GM23248 (cell line): ENCODE measurements around the gene BRME1. TPM values are rescaled to one million over a fixed set of nuclear protein-coding genes. Genes with fewer than 3 reads are reported as not detected.

Source experiments
- DNase-seq: peaks from one replicate; pipeline ENCODE4 v3.0.0-alpha.2; 2015
- H2AFZ ChIP-seq: fragments of 200-600 bp; sonication (generic); 2 replicates; pipeline ENCODE4 v1.6.1; 2016; ENCODE audit warnings: antibody characterized with exemption
- H3F3A ChIP-seq: fragments of 200-600 bp; sonication (generic); 2 replicates; pipeline ENCODE4 v1.6.1; 2016; ENCODE audit warnings: mild to moderate bottlenecking, antibody characterized with exemption, mixed run types; ENCODE audit not compliant: insufficient read depth
- H3K27ac ChIP-seq: fragments of 200-600 bp; sonication (generic); 2 replicates; pipeline ENCODE4 v1.5.1; 2016; ENCODE audit warnings: mild to moderate bottlenecking
- H3K27me3 ChIP-seq: fragments of 200-600 bp; sonication (generic); replicated peaks from 2 replicates; pipeline ENCODE4 v1.6.1; 2016; ENCODE audit warnings: mild to moderate bottlenecking; ENCODE audit not compliant: insufficient read depth
- H3K36me3 ChIP-seq: fragments of 200-600 bp; sonication (generic); 2 replicates; pipeline ENCODE4 v1.6.1; 2016; ENCODE audit warnings: low read depth, mild to moderate bottlenecking
- H3K4me1 ChIP-seq: fragments of 200-600 bp; sonication (generic); 2 replicates; pipeline ENCODE4 v1.6.1; 2016; ENCODE audit warnings: mild to moderate bottlenecking; ENCODE audit not compliant: insufficient read depth
- H3K4me2 ChIP-seq: fragments of 200-600 bp; sonication (generic); one replicate; pipeline ENCODE4 v1.6.1; 2016; ENCODE audit warnings: mild to moderate bottlenecking; ENCODE audit not compliant: unreplicated experiment
- H3K4me3 ChIP-seq: fragments of 200-600 bp; sonication (generic); 2 replicates; pipeline ENCODE4 v1.5.1; 2016; ENCODE audit warnings: mild to moderate bottlenecking
- H3K79me2 ChIP-seq: fragments of 200-600 bp; sonication (generic); 2 replicates; pipeline ENCODE4 v1.6.1; 2016; ENCODE audit warnings: mild to moderate bottlenecking; ENCODE audit not compliant: insufficient read depth
- H3K9ac ChIP-seq: fragments of 200-600 bp; sonication (generic); 2 replicates; pipeline ENCODE4 v1.6.1; 2016; ENCODE audit warnings: mild to moderate bottlenecking
- H3K9me2 ChIP-seq: fragments of 200-600 bp; sonication (generic); 2 replicates; pipeline ENCODE4 v1.6.1; 2016; ENCODE audit warnings: mixed run types, mild to moderate bottlenecking, moderate library complexity; ENCODE audit not compliant: insufficient read depth
- H3K9me3 ChIP-seq: fragments of 200-600 bp; sonication (generic); one replicate; pipeline ENCODE4 v1.6.1; 2017; ENCODE audit warnings: low read depth
- H4K20me1 ChIP-seq: fragments of 200-600 bp; sonication (generic); 2 replicates; pipeline ENCODE4 v1.6.0; 2016; ENCODE audit not compliant: insufficient read depth
- EZH2 ChIP-seq: fragments of 200-600 bp; sonication (generic); IDR thresholded peaks from 2 replicates; pipeline ENCODE4 v1.6.1; 2018; ENCODE audit warnings: antibody characterized with exemption, mild to moderate bottlenecking; ENCODE audit not compliant: insufficient read depth, poor library complexity, severe bottlenecking
- EZH2phosphoT487 ChIP-seq: fragments of 200-600 bp; sonication (generic); IDR thresholded peaks from 2 replicates; pipeline ENCODE4 v1.6.1; 2018; ENCODE audit warnings: antibody characterized with exemption, moderate library complexity, mild to moderate bottlenecking, low read depth; ENCODE audit not compliant: insufficient read depth
- WGBS, 2 experiments: methylation state at CpG; one replicate each; pipeline ENCODE4 v1.1.6; 2015 to 2017; ENCODE audit warnings: low lambda C conversion rate in 2 of 2, low coverage in 1 of 2; ENCODE audit errors: missing lambda C conversion rate in 2 of 2; 5-methylcytosine and 5-hydroxymethylcytosine counted together
- in situ Hi-C: fragments of 300-500 bp; cut with MboI; formaldehyde crosslinking; loops from 2 replicates; pipeline ENCODE4 v1.15.0; 2020
- polyA plus RNA-seq: library from polyadenylated mRNA; unstranded; fragments of >200 nt; fragmentation: Nextera tagmentation; extraction: Ambion mirVana; gene quantifications from 2 replicates; pipeline ENCODE4 v1.2.1, GENCODE V29; 2016
- total RNA-seq: library from RNA; depleted of rRNA; stranded (reverse); fragments of >200 nt; shearing (Covaris generic); gene quantifications from 2 replicates; pipeline ENCODE4 v1.2.3, GENCODE V29; 2014

The BRME1 gene
- total and polyA plus RNA-seq, 2 experiments from 2014 or later, result 0.11 to 0.63 TPM

DNA sequence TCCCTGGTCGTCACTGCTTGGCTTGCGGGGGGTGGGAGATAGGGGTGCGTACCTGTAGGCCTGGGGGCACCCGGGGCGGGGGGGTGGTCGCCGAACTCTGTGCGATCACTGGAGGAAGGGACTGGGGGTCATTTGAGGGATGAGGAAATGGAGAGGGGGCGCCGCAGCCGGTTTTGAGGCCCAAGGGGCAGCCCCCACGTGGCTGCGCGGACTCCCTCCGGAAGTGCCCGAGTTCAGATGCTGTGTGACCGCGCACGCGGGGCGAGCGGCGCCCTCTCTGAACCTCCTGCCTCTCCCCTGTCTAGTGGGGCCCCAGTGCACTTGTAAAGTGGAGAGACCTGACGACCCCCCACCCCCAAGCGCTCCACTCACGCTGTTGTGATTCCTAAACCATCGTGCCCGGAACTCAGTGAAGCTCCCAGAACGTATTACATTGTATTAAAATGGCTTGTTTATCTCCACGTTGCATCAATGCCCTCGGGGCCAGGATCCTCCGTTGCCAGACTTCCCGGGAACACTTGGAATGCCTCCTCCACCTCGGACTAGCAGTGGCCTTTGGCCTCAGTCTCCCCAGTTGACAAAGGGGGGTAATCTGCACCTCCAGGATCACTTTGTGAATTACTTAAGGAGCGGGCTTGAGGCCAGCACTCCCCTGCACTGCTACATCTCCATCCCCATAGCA lies 31.9 kb downstream of the BRME1 start:
- Histone ChIP-seq H3F3A (no peaks in the 10 kb centered on the region), H3K27ac (no peak overlapping the region), H4K20me1 (no peaks in the 10 kb centered on the region), H3K9ac (no peak overlapping the region), H3K79me2 (no peaks in the 10 kb centered on the region), H3K4me3 (no peak overlapping the region), H3K9me3 (no peaks in the 10 kb centered on the region), H3K4me1 (no peaks in the 10 kb centered on the region), H3K27me3 (no peaks in the 10 kb centered on the region), H3K9me2 (no peaks in the 10 kb centered on the region), H3K36me3 (no peaks in the 10 kb centered on the region), H3K4me2 (no peak overlapping the region), H2AFZ (peak overlapping the region; percentile 46)
- WGBS, 2 experiments, result 33% methylated on average over 27 to 35 of the region's 35 CpGs
- no peak for DNase-seq
- in situ Hi-C loops, result no loop called here
- TF ChIP-seq EZH2 (no peak), EZH2phosphoT487 (no peak)

DNA sequence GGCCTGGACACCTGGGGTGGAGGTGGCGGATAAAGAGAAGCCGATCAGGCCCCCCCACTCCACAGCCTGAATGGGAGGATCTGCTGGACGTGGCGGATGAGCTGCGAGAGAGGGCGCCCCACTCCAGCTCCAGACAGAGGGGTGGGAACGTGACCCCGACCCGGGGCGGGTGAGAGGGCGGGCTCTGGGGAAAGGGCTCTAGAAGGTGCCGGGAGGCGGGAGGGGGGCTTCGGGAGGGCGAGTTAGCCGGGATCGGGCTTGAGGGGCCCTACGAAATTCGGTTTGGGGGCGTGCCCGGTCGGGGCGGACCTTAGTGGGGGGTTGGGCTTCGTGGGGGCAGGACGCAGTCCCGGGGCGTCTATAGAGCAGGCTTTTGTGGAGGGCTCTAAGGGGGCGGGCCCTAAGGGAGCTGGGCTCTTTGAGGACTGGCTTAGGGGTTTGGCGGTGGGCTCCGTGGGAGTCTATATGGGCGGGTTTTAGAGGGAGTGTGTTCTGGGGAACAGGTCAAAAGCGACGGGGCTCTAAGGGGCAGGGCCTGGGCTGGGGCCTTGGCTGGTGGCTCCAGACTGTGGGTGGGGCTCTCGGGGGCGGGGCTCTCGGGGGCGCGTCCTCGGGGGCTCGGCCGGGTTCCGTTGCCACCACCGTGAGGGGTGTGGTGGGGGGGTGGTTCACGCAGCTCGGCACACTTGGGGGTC lies 33.1 kb downstream of the BRME1 start:
- no peaks in the 10 kb centered on the region for H3K36me3 ChIP-seq
- H3K4me1 ChIP-seq, result no peaks in the 10 kb centered on the region
- H3K9ac ChIP-seq, result no peak overlapping the region
- H4K20me1 ChIP-seq, result no peaks in the 10 kb centered on the region
- no peak for DNase-seq
- H3K27ac ChIP-seq, result no peak overlapping the region
- H2AFZ ChIP-seq, result peak overlapping the region; percentile 42; the same call in 1 of the 2 replicates
- H3K79me2 ChIP-seq, result no peaks in the 10 kb centered on the region
- 21 to 31% methylated on average over 19 to 41 of the region's 45 CpGs for WGBS, 2 experiments
- in situ Hi-C loops, result no loop called here
- no peaks in the 10 kb centered on the region for H3K27me3 ChIP-seq
- no peaks in the 10 kb centered on the region for H3K9me3 ChIP-seq
- TF ChIP-seq EZH2, result no peak
- TF ChIP-seq EZH2phosphoT487, result no peak
- no peaks in the 10 kb centered on the region for H3K9me2 ChIP-seq
- no peak overlapping the region for H3K4me2 ChIP-seq
- H3K4me3 ChIP-seq, result 0 out of 2 replicates have a peak overlapping the region, but pooled peaks have one; percentile 2
- H3F3A ChIP-seq, result no peaks in the 10 kb centered on the region

- no peaks in the 10 kb centered on the region for H3K9me2 ChIP-seq
- TF ChIP-seq EZH2phosphoT487, result no peak
- TF ChIP-seq EZH2, result no peak
These were observed 33.6 kb downstream of the BRME1 start for GRCh38 chr19:13872339-13872694.

GRCh38 chr19:13870873-13871272 lies 35.0 kb downstream of the BRME1 start:
- DNase-seq, result no peak
- Histone ChIP-seq H3K4me2 (no peak overlapping the region), H3K4me3 (no peak overlapping the region), H3K79me2 (no peaks in the 10 kb centered on the region), H3K27me3 (no peaks in the 10 kb centered on the region), H3F3A (no peaks in the 10 kb centered on the region), H3K36me3 (no peaks in the 10 kb centered on the region), H4K20me1 (no peaks in the 10 kb centered on the region), H3K9me2 (no peaks in the 10 kb centered on the region), H3K4me1 (no peaks in the 10 kb centered on the region), H3K9me3 (no peaks in the 10 kb centered on the region), H2AFZ (no peak overlapping the region), H3K9ac (no peak overlapping the region), H3K27ac (no peak overlapping the region)
- in situ Hi-C loops, result no loop called here
- 98 to 100% methylated on average over 4 of the region's 4 CpGs for WGBS, 2 experiments
- TF ChIP-seq EZH2 (no peak), EZH2phosphoT487 (no peak)

More at GRCh38 chr19:13872339-13872694, 33.6 kb downstream of the BRME1 start:
- no peak for DNase-seq
- Histone ChIP-seq H3K27me3 (no peaks in the 10 kb centered on the region), H4K20me1 (no peaks in the 10 kb centered on the region), H3K4me2 (no peak overlapping the region), H3K9ac (no peak overlapping the region), H3F3A (no peaks in the 10 kb centered on the region), H3K79me2 (no peaks in the 10 kb centered on the region), H2AFZ (no peak overlapping the region), H3K27ac (no peak overlapping the region), H3K9me3 (no peaks in the 10 kb centered on the region), H3K4me1 (no peaks in the 10 kb centered on the region), H3K36me3 (no peaks in the 10 kb centered on the region), H3K4me3 (no peak overlapping the region)
- in situ Hi-C loops, result no loop called here
- 94 to 97% methylated on average over 5 of the region's 5 CpGs for WGBS, 2 experiments
